ENCODE data around the gene ALAS1.

DNA sequence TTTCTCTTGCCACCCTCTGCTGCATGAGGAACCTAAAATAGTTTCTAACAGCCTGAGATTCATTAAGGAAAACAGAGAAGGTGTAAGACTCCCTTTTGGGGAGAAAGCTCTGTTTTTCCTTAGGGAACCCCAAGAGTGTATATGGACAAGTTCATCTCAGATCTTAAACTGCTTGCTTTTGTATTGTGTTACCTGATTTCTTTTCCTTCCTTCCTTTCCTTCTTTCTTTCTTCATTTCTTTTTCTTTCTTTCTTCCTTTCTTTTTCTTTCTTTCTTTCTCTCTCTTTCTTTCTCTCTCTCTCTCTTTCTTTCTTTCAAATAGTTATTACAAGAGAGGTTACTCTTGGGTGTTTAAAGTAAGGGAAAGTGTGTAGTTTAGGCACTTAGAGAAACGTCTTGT is 38.5 kb upstream of the ALAS1 start:
- TF ChIP-seq CTCF (IDR thresholded peaks at IDR 0.05) (no peak), POLR2A (IDR thresholded peaks at IDR 0.05) (no peak)
